Activated naive CD8-positive, alpha-beta T cell treated with anti-CD3 and anti-CD28 coated beads, Interleukin-2, amount 10 ng/mL, durations not matched to agents 7 days and 5 days (primary cell): Measurements from ENCODE around the gene SRSF10. TPM values are rescaled to one million over a fixed set of nuclear protein-coding genes. Genes with fewer than 3 reads are reported as not detected.
A peak's percentile ranks its signal among the peaks of the same experiment; 100 is the strongest.

Source experiments
- ATAC-seq: fragments of 150-1000 bp; cut with Tn5 transposase; one replicate; pipeline ENCODE4 v1.10.0; 2021; ENCODE audit warnings: low read depth, moderate library complexity
- POLR2A ChIA-PET: fragments of 350-600 bp; sonication (Branson Sonifier 250); formaldehyde crosslinking; loops from one replicate; lab custom pipeline; 2021; ENCODE audit warnings: antibody characterized with exemption; lab: Charles Lee
- DNase-seq: peaks from one replicate; pipeline ENCODE4 v3.0.0; 2021
- H3K27ac Mint-ChIP-seq: one replicate; pipeline ENCODE4 v1.8.0; 2022; ENCODE audit warnings: mild to moderate bottlenecking, mixed read lengths
- H3K27me3 Mint-ChIP-seq: one replicate; pipeline ENCODE4 v1.8.0; 2022; ENCODE audit warnings: mild to moderate bottlenecking, moderate library complexity, mixed read lengths
- H3K36me3 Mint-ChIP-seq: one replicate; pipeline ENCODE4 v1.8.0; 2021; ENCODE audit warnings: mild to moderate bottlenecking, mixed read lengths
- H3K4me1 Mint-ChIP-seq: one replicate; pipeline ENCODE4 v1.8.0; 2021; ENCODE audit warnings: mixed read lengths
- H3K4me3 Mint-ChIP-seq: one replicate; pipeline ENCODE4 v1.8.0; 2022; ENCODE audit warnings: mild to moderate bottlenecking, moderate library complexity, mixed read lengths
- H3K9me3 Mint-ChIP-seq: one replicate; pipeline ENCODE4 v1.8.0; 2021; ENCODE audit warnings: mixed read lengths
- microRNA-seq: library from miRNA; unstranded; fragments of <30 nt; microRNA quantifications from one replicate; pipeline ENCODE4 v1.2.0, GENCODE V29; 2022
- total RNA-seq, 2 experiments: library from RNA; stranded (reverse); gene quantifications; one replicate each; pipeline ENCODE4 v1.2.3, GENCODE V29; 2021

SRSF10 gene
- total RNA-seq, 2 experiments from 2014 or later, result 202 to 223 TPM

DNA sequence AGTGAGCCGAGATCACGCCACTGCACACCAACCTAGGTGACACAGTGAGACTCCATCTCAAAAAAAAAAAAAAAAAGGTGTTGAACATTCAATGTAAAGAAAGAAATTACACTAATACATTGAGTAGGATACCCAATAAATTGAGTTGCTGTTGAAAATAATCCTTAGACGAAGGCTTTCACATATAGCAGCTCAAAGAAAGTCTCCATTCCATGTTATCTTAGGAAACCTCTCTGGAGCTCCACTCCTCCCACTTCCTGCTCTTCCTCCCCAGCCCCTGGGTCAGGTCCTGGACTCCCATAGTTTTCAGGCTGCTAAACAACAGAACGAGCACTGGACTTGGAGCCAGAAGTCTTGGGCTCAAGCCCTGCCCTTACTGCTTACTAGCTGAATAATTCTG is 51.3 kb downstream of the SRSF10 start:
- Mint-ChIP-seq H3K27ac (no peak overlapping the region), H3K36me3 (no peaks in the 10 kb centered on the region), H3K27me3 (peaks cover 8% of the 10 kb centered on the region), H3K4me1 (no peaks in the 10 kb centered on the region), H3K9me3 (no peaks in the 10 kb centered on the region), H3K4me3 (no peak overlapping the region)
- POLR2A ChIA-PET, result no interaction called here
- no peak for DNase-seq
- no peak for ATAC-seq

DNA sequence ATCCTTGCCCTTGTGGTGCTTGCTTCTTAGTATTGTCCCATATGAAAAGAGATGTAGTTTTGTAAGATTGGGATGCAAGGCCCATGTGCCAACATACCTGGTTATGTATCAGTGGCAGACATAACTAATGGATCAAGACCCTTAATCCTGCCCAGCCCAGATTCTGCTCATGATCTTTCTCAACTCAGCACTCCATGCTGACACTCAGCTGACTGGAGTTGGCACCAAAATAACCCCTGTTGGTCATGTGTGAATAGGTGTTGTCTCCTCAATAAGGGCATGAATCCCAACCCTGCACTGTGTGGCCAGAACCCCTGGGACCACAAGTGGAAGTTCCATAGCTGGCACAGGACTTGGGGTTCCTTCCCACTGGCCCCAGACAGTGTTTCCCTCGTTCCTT is 53.0 kb downstream of the SRSF10 start:
- Mint-ChIP-seq H3K9me3 (no peaks in the 10 kb centered on the region), H3K27me3 (peaks cover 11% of the 10 kb centered on the region), H3K36me3 (no peaks in the 10 kb centered on the region), H3K4me3 (no peak overlapping the region), H3K4me1 (no peaks in the 10 kb centered on the region), H3K27ac (no peak overlapping the region)
- ATAC-seq (no peak), DNase-seq (no peak)
- POLR2A ChIA-PET, result no interaction called here

DNA sequence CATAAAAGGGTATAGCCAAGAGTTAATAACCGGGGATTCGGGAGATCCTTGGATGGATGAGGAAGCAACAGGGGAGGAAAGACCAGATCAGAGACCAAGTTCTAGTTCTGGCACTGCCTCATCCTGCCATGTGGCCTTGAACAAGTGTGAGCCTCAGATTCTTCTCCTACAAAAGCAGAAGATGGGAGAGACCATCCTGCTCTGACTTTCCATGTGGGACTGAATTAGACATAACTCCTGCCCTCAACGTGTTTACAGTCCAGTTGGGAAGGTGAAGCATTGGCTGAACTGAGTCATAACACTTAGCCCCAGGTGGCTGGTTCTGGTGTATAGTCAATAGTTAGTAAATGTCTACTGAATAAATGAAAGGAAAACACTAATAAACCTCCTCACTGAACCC is 54.8 kb downstream of the SRSF10 start:
- Mint-ChIP-seq H3K36me3 (no peaks in the 10 kb centered on the region), H3K27ac (no peak overlapping the region), H3K4me1 (no peaks in the 10 kb centered on the region), H3K9me3 (no peaks in the 10 kb centered on the region), H3K4me3 (no peak overlapping the region), H3K27me3 (peaks cover 11% of the 10 kb centered on the region)
- POLR2A ChIA-PET, result no interaction called here
- ATAC-seq (no peak), DNase-seq (no peak)

DNA sequence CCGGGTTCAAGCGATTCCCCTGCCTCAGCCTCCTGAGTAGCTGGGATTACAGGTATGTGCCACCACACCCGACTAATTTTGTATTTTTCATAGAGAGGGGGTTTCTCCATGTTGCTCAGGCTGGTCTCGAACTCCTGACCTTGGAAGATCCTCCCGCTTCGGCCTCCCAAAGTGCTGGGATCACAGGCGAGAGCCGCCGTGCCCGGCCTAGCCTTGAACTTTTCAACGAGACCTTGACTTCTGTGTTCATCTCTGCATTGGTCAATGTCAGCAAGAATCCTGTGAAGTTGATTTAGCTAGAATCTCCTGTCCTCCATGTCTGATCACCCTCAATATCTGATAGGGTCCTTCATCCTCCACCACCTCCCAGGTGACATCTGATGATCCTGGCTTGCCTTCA is 55.5 kb downstream of the SRSF10 start:
- Mint-ChIP-seq H3K4me3 (no peak overlapping the region), H3K9me3 (no peaks in the 10 kb centered on the region), H3K36me3 (no peaks in the 10 kb centered on the region), H3K4me1 (peaks cover 1% of the 10 kb centered on the region), H3K27ac (no peak overlapping the region), H3K27me3 (peaks cover 11% of the 10 kb centered on the region)
- no peak for ATAC-seq
- no peak for DNase-seq
- POLR2A ChIA-PET, result no interaction called here

DNA sequence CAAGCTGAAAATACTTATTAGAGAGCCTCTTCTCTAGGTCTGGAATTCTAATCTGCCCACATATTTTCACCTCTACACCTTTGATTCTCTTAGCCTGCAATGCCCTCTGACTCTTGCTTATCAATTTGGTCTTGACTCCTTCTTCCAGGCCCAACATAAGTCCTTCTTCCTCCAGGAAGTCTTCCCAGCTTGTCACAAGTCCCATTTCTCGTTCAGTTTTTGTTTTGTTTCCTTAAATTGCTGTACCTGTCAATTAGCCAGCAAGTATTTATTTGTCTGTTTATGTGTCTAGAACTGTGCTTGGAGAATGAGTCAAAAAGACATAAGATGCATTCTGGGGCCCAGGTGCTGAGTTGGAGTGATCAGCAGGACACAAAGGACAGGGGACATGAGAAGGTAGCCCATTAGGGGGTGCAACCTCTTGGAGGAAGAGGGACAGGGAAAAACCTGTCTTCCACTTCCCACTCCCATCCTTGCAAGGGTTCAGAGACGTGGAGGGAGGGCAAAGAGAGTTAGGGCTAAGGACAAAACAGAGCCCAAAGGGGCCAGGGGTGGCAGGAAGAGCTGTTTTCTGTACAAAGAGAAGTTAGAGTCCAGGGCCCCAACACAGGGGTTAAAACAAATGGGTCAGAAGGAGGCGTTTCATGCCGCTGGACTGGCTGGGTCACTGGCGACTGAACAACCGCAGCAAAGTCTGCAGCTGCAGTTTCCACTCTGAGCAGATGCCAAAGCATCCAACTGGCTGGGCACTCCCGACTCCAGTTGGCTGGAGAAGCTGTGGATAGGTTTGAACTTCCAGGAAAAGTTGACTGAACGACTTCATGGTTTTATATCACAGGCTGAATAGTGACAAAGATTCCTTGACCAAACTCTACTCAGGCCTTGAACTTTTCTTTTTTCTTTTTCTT is 56.3 kb downstream of the SRSF10 start:
- Mint-ChIP-seq H3K4me1 (peaks cover 1% of the 10 kb centered on the region), H3K27me3 (peaks cover 11% of the 10 kb centered on the region), H3K27ac (no peak overlapping the region), H3K4me3 (no peak overlapping the region), H3K9me3 (no peaks in the 10 kb centered on the region), H3K36me3 (no peaks in the 10 kb centered on the region)
- no peak for DNase-seq
- ATAC-seq, result no peak
- POLR2A ChIA-PET, result no interaction called here

DNA sequence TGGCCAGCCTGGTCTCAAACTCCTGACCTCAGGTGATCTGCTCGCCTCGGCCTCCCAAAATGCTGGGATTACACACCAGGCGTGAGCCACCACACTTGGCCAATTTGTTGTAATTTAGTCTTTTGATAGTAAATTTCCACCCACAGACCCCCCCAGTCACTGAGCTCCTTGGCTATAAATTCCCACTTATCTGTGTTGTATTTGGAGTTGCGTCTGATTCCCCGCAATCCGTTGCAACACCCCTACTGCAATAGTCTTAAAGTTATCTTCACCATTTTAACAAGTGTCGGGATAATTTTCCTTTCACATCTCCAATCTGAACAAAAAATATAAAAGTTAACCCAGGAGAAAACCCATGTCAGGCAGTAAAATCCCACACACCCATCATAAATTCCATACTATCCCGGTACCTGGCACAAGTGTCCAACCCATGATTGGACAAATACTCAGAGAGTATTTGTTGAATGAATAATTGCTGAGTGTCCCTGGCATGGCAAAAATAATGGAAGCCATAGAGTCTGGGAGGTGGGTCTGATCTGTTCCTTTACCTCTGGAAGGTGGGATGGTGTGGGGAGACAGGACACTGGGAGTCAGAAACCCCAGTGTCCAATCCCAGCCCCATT is 57.7 kb downstream of the SRSF10 start:
- Mint-ChIP-seq H3K36me3 (no peaks in the 10 kb centered on the region), H3K27ac (no peak overlapping the region), H3K9me3 (no peaks in the 10 kb centered on the region), H3K27me3 (peaks cover 11% of the 10 kb centered on the region), H3K4me1 (peaks cover 1% of the 10 kb centered on the region), H3K4me3 (no peak overlapping the region)
- POLR2A ChIA-PET, result no interaction called here
- DNase-seq (no peak), ATAC-seq (no peak)

DNA sequence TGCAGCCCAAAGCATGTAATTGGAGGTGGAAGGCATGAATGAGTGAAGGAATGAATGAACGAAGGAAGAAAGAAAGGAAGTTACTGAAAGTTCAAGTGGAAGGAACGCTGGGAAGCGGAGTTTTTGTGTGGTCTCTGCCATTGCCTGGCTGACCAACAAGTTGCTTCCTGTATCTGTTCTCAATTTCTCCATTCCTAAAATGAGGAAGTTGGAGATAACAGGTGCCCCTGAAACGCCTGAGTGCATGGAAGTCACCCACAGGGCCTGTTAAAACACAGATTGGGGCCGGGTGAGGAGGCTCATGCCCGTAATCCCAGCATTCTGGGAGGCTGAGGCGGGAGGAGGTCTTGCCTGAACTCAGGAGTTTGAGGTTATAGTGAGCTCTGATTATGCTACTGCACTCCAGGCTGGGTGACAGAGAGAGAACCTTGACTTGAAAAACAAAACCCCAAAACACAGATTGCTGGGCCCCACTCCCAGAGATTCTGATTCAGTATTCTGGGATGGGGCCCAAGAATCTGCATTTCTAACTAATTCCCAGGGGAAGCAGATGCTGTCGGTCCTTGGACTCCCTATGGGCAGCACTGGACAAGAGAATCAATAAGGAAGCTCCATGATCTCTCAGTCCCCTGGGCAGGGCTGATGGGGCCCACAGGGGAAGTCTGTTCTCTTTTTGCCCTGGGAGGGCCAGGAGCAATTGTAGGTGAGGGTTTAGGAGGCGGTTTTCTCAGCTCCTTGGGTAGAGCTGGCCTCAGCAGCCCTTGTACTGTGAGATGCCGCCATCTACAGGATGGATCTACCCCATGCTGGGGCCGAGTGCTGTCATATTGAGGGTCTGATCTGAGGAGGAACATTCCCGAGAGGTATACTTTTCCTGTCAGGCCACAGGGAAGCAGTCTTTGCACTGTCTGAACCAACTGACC is 63.7 kb downstream of the SRSF10 start:
- H3K27ac Mint-ChIP-seq, result no peak overlapping the region

DNA sequence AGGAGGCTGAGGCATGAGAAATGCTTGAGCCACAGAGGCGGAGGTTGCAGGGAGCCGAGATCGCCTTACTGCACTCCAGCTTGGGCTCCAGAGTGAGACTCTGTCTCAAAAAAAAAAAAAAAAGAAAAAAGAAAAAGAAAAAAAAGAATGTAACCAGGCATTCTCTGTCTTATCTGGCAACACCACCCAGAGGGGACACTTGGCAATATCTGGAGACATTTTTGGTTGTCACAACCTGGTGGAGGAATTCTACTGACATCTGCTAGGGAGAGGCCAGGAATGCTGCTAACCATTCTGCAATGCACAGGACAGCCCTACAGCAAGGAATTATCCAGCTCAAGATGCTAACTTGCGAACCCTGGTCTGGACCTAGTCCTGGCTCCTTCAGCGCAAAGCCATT is 64.7 kb downstream of the SRSF10 start:
- H3K27ac Mint-ChIP-seq, result no peak overlapping the region
- DNase-seq (no peak), ATAC-seq (no peak)
- no peaks in the 10 kb centered on the region for H3K36me3 Mint-ChIP-seq
- H3K27me3 Mint-ChIP-seq, result no peaks in the 10 kb centered on the region
- POLR2A ChIA-PET, result interaction anchor here (1.2 to 2.0 kb wide), 2 partner anchors 46 to 106 kb away, joined by 3 to 18 read pairs; no protein-coding TSS in a partner anchor
- no peaks in the 10 kb centered on the region for H3K9me3 Mint-ChIP-seq
- H3K4me3 Mint-ChIP-seq, result no peak overlapping the region
- peaks cover 36% of the 10 kb centered on the region for H3K4me1 Mint-ChIP-seq

More for the DNA sequence above, 63.7 kb downstream of the SRSF10 start:
- POLR2A ChIA-PET, result interaction anchor here (1.0 to 2.0 kb wide), 3 partner anchors 47 to 107 kb away, joined by 3 to 18 read pairs (median 3); no protein-coding TSS in a partner anchor
- H3K4me3 Mint-ChIP-seq, result no peak overlapping the region
- DNase-seq, result peak; percentile 65
- peaks cover 26% of the 10 kb centered on the region for H3K4me1 Mint-ChIP-seq
- no peaks in the 10 kb centered on the region for H3K27me3 Mint-ChIP-seq
- no peaks in the 10 kb centered on the region for H3K9me3 Mint-ChIP-seq
- no peaks in the 10 kb centered on the region for H3K36me3 Mint-ChIP-seq
- peak; percentile 95 for ATAC-seq

DNA sequence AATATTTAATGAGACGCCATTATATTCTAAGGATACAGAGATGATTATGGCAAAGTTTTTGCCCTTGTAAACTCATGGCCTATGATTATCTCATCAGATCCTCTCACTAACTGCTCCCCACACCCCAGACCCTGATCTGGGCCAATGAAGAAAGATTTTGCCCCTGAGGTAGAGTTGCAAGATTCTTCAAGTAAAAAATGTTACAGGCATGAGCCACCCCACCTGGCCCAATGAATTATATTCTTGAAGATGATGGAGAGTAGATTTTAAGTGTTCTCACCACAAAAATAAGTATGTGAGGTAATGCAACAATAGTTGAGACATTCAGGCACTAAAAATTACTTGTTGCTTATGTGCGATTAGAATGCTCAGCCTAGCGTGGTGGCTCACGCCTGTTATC is 65.2 kb downstream of the SRSF10 start:
- no peaks in the 10 kb centered on the region for H3K27me3 Mint-ChIP-seq
- no peak overlapping the region for H3K4me3 Mint-ChIP-seq
- peaks cover 40% of the 10 kb centered on the region for H3K4me1 Mint-ChIP-seq
- H3K9me3 Mint-ChIP-seq, result no peaks in the 10 kb centered on the region
- no peak overlapping the region for H3K27ac Mint-ChIP-seq
- ATAC-seq (no peak), DNase-seq (no peak)
- no peaks in the 10 kb centered on the region for H3K36me3 Mint-ChIP-seq
- POLR2A ChIA-PET, result interaction anchor here (1.2 kb wide), 1 partner anchor 46 kb away, joined by 3 read pairs; no protein-coding TSS in a partner anchor

Small RNA genes lying within 50 kb of the gene (microRNA-seq; reads per million reads assigned to microRNA genes)
- not detected for gene MIR378F

Other genes with a start within 250 kb of the SRSF10 start
- 10 to 100 TPM; 27.0 to 27.7 TPM for gene ELOA, start 236.9 kb downstream of the SRSF10 start, total RNA-seq
- 10 to 100 TPM; 64.0 to 64.5 TPM for gene PITHD1, start 201.9 kb downstream of the SRSF10 start, total RNA-seq
- gene LYPLA2, start 189.2 kb downstream of the SRSF10 start, total RNA-seq, result 10 to 100 TPM; 67.0 to 82.5 TPM
- gene GALE, start 179.6 kb downstream of the SRSF10 start, total RNA-seq, result 10 to 100 TPM; 18.6 to 19.4 TPM
- 10 to 100 TPM; 35.4 to 37.2 TPM for gene HMGCL, start 154.9 kb downstream of the SRSF10 start, total RNA-seq
- 10 to 100 TPM; 17.2 to 19.6 TPM for gene FUCA1, start 112.0 kb downstream of the SRSF10 start, total RNA-seq
- 1 to 10 TPM; 2.0 TPM for gene CNR2, start 67.0 kb downstream of the SRSF10 start, total RNA-seq
- 100 to 1,000 TPM; 188 to 200 TPM for gene PNRC2, start 20.5 kb downstream of the SRSF10 start, total RNA-seq
- not detected for gene MYOM3, start 131.8 kb upstream of the SRSF10 start, total RNA-seq
- gene IL22RA1, start 162.8 kb upstream of the SRSF10 start, total RNA-seq, result under 1 TPM in 1 of 2 experiments, not detected in 1; 0.11 TPM
- gene IFNLR1, start 207.0 kb upstream of the SRSF10 start, total RNA-seq, result 1 to 10 TPM; 6.2 to 7.9 TPM